ENCODE results near the gene SLC22A1.

GRCh38 chr6:160133441-160134336 is 12.1 kb downstream of the SLC22A1 start:
- no peak for TF ChIP-seq POLR2AphosphoS5 (IDR thresholded peaks at IDR 0.05; ENCODE audit: borderline replicate concordance, low read depth, low read length)
- TF ChIP-seq FOXP2 (optimal IDR thresholded peaks at IDR 0.05; ENCODE audit: control extremely low read depth, extremely low read length, insufficient read depth) = no peak

Measured in SK-N-MC (cell line).